Activated CD4-positive, alpha-beta T cell treated with anti-CD3 and anti-CD28 coated beads, Interleukin-2, amount 50 U/mL, for 4 hours (primary cell): ENCODE results near the gene SSTR3.

Experiments used
- DNase-seq, 2 experiments: peaks; one replicate each; pipeline ENCODE4 v3.0.0-alpha.2; 2020

The SSTR3 gene

DNA sequence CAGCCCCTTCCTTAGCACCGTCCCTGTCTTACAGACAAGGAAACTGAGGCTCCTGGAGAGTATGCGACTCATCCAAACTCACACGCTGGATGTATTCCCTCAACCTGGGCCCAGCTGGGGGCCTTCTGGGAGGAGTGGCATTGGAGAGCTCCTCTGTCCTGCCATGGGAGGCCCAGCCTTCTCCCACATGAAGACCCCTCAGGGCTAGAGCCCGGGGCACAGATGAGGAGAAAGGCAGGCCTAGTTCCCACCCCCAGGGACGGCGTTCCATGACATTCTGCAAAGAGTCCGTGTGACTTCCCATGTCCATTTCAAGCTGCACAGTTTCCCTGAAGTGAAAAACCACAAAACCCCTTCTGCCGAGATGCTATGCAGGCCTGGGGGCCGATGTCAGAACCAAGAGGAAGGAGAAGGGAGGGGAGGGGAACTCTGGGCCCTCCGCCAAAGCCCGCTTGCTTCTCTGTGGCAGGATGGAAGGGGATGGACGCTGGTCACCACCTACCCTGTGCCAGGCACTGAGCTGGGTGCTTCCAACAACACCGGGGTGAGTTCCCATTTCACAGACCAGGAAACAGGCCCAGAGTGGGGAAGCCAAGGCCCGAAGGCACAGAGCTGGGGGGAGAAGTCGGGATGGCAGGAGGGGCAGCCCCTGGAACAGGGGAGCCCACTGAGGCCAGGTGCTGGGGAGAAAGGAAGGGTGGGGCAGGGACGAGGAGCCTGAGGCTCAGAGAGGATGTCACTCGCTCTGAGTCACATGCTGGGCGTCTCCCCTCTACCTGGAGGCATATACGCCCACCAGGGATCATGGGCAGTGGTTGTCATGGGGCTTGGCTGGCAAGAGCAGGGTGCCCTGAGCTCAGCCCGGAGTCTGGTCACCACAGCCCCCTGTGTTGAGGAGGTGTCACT is 16.1 kb upstream of the SSTR3 start:
- DNase-seq: peak; percentile 58 to 64

DNA sequence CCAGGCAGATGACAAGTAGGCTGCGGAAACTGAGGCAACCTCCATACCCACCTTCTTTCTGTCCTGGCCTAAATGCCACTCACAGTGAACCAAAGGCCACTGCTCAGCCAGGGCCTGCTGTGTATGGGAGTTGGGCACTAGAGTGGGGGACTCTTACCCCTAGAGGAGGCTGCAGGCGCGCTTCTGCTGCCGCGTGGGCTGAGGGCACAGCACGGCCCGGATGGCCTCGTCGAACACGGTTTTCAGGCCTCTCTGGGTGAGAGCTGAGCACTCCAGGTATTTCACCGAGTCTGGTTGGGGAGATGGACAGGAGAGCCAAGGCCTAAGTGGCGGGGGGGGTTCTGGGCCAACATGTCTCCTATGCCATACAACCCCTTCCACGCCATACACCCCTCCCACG is 14.2 kb upstream of the SSTR3 start:
- no peak for DNase-seq

DNA sequence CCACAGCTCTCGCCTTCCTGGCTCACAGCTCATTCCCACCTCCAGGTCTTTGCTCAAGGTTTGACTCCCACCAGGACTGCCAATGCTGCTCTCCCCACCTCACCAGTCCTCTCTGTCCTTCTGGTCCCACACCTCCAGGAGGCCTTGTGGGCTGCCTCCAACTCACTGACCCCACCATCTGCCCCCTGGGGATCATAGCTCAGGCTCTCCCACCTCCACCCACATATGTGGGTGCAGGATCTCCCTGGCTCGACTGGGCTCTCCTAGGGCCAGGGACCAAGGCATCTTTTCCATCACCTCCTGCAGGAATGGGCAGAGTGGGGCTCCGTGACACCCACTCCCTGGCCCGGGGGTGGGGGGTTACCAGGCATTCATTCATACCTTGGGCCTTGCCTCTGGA is 13.8 kb upstream of the SSTR3 start:
- DNase-seq: no peak

DNA sequence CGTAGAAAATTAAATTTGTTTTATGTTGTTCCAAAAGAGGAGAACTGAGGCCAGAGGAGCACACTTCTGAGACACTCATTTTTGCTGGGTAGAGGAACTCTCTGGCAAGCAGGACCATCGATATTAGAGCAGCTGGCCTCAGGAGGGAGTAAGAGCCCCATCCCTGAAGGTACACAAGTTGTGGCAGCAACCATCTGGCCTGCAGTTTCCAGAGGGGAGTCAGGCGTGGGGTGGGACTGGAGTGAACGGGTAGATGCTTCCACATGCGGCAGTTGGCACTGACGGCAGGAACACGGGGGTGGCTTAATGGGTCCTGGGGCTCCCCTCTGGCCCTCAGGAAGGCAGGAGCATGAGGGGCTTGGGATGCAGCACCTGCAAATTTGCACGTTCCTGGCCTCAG is 13.2 kb upstream of the SSTR3 start:
- no peak for DNase-seq

DNA sequence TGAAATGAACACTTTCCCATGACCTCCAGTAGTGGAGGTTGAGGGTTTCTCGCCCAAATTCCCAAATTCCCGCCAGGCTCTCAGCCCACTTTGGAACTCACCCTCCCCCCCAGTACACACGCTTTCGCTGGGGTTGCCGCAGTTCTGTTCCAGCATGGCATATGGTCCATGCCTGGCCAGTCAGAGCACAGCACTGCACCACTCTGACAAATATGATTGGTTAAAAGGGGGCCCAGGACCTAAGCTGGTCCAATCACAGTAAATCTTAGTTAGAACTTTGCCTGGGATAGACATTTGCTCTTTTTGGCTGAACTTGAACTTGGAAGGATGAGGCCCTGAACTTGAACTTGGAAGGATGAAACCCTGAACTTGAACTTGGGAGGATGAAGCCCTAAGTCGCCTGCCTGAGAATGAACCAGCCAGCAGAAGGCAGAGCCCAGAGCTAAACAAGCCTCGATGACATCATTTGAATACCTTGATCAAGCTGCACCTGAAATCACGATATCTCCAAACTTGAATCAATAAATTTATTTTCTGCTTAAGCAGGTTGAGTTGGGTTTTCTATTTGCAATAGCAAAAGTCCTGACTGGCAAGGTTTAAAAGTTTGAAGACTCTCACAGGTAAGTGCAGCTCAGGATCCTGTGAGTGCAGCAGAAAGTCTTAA is 12.6 kb upstream of the SSTR3 start:
- DNase-seq: no peak

DNA sequence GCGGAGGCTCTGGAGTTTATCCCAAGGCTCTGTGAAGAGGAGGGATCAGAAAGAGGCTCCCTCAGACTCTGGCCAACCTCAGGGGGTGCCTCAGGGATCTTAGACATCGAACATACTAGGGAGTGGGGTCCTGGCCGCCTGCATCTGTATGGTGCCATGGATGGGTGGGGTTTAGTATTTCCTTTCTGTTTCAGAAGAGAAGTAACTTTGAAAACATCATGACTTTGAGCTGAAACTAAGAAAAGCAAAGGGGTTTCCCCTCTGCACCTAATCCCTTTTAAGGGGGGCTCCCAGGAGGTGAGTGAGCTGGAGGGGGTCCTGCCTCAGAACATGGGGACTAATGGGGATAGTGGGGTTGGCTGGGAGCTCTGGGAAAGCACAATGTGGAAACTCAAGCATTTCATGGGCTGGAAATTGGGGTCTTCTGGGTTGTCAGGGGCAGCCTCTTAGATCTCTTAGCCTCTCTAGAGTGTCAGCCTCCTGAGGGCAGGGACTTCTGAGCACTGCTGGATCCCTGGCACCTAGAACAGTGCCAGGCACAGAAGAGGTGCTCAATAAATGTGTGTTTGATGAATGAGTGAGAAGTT is 11.8 kb upstream of the SSTR3 start:
- no peak for DNase-seq

DNA sequence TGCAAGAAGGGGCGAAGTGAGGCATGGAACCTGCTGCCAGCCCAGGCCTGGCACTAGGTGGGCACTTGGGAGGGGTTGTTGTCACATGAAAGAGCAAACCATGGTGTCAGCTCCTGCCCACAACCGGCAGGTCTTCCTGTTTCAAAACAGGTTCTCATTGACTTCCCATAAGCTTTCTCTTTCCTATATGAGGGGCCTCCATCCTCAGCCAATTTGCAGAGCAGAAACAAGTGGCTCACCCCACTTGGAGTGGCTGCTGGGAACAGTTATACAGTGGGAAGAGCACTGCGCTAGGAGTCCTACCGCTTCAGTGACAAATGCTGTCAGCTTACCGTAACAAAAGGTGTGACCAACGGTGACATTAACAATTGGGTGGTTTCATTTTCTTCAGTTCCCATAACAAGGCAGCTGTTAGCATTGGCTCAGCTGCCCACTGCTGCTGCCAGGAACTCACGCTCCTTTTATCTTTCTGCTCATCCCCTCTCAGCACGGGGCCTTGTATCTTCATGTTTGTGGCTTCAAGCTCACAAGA is 10.2 kb upstream of the SSTR3 start:
- DNase-seq: no peak

DNA sequence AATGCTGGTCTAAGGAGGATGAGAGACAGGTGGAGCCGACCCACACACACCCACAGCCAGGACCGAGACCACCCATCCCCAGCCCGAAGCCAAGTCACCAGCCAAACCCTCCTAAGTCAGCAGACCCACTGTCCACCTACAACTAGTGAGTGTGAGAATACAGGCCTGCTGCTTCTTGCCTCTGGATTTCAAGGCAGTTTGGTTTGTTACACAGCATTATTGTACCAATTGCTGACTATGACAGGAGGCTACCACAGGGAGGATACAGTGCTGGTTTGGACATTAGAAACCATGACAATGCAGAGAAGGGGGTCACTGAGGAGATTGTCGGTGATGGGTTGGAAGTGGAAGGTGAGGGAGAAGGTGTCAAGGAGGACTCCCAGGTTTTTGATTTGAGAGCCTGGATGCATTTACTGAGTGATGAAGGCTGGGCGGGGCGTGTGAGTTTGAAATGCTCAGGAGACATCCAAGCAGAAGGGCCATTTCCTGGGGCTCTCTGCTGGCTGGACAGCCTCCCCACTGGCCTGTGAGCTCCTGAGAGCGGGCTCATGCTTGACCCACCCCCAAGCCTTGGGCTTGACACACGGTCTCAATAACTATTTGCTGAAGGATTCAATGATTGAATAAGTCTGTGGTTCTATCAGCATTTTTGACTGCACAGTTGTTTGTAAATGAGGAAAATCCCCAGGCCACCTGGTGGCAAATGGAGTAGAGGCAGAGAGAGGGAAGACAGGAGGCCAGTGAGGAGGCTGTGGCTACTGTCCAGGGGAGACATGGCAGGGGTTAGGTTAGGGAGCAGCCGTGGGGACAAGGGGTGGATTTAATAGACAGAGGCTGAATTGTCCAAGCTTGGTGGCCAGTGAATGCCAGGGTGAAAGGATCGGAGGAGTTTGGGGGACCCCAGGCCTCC is 9.4 kb upstream of the SSTR3 start:
- no peak for DNase-seq

DNA sequence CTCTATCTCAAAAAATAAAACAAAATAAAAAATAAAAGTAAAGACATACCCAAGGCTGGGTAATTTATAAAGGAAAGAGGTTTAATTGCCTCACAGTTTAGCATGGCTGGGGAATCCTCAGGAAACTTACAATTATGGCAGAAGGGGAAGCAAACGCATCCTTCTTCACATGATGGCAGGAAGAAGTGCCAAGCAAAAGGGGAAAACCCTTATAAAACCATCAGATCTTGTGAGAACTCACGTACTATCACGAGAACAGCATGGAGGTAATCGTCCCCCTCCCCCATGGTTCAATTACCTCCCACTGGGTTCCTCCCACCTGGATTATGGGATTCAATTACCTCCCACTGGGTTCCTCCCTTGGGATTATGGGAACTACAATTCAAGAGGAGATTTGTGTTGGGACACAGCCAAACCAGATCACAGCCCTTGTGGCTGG is 8.3 kb upstream of the SSTR3 start:
- DNase-seq: no peak

DNA sequence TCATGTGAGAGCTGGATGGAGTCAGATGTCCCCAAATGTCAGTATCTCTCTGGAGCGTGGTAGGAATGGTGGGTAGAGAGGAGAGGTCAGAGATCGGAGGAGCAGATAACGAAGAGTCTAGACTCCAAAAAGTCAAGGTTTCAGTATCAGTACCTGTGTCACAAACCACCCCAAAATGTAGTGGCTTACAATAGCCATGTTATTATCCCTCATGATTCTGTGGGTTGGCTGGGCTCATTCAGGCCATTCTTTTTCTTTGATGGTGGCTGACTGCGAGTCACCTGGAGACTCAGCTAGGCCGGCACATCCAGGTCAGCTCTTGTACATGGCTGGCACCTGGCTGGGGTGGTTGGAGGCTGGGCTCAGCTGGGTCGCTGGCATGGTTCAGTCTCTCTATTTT is 7.3 kb upstream of the SSTR3 start:
- DNase-seq: no peak

DNA sequence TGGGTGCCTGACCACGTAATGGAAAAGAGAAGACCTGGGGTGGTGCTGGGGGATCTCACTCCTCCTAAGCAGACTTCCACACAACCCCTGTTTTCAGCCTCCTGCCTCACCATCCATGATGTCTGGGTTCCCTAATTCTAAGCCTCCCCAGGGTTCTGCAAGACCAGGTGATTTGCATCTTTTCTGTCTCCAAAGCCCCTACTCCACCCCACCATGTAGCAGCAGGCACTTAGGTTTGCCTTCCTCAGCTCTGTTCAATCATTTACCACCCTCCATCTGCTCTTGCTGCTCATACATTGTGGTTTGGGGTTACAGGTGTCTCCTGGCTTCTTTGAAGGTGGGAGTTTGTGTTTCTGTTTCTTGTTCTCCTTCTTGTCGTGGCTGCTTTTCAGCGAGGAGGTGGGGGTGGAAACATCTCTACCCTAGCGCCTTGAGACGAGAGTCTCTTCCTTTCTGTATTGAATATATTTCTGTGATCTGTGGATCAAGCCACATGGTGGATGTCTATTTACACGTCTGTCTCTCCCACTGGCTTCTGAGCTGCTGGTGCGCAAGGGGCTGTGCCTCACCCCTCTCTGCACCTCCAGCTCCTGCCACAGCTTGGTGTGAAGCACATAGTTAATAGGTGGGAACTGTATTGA is 6.6 kb upstream of the SSTR3 start:
- peak; percentile 68 to 72 for DNase-seq

DNA sequence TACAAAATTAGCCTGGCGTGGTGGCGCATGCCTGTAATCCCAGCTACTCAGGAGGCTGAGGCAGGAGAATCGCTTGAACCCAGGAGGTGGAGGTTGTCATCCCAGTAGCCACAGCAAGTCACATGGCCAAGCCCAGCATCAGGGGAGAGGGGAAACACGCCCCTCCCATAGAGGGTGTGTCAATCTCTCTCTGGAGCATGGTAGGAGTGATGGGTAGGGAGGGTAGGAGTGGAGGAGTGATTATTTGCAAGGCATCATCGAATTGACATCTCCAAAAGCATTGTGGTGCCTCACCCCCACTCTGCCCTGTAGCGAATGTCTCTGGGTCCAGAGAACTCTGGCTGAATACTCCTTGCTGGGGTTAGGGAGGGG is 6.1 kb upstream of the SSTR3 start:
- no peak for DNase-seq

DNA sequence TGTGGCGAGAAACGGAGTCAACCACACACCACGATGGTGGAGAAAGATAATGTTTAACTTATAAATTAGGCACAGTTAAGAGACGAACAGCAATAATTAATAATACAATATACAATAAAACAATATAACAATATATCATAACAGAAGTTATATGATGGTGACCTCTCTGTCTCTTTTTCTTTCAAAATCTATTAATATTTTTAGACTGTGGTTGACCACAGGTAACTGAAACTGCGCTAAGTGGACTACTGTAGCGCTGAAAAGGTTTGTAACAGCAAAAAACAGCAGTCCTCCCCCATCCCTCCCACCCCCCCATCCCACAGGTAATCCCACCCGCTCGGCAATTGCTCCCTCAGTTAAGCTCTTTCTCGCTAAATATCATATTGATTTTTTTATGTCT is 3.6 kb upstream of the SSTR3 start:
- DNase-seq: no peak

DNA sequence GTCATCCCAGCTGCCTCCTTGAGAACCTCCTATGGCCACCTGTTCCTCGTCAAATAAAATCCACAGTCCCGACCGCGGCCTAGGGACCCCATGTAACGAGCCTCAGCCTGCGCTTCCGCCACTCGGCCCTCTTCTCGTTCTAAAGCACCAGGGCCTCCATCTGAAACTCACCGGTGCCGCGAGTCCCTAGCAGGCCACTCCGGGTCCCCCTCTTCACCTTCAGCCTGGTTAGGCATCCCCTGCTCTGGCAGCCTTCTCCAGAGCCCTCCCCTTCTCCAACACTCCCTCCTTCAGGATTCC is 2.4 kb upstream of the SSTR3 start:
- no peak for DNase-seq

DNA sequence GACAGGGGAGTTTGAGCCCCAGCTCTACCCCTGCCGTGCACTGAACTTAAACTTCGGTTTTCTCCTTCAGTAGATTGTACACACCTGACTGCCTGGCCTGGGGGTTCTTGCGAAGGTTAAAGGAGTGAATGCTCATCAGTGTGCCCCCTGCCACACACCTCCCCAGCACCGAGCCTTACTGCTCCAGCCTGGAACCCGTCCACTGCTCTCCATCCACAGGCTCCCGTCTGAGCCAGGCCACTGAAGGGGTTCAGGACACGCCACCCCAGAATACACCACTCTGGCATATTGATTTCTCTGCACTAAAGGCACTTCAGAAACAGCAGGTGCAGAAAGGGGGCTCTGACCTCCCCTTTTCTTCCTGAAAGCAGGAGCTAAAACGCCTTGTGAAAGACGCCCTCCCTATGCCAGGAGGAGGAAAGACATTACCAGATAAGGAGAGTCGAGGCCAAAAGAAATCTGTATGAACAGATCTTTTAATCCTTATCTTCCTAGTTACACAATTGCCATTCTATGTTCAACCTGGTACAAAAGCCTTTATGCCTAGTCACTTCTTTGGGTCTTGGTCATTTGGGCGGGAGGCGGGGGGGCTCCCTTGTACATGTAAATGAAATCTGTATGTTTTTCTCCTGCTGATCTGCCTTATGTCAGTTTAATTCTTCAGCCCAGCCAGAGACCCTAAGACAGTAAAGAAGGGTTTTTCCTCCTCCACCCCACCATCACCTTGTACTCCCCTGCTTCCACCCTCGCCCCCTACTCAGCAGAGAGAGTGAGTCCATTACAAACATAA is 1.9 kb upstream of the SSTR3 start:
- DNase-seq: no peak

DNA sequence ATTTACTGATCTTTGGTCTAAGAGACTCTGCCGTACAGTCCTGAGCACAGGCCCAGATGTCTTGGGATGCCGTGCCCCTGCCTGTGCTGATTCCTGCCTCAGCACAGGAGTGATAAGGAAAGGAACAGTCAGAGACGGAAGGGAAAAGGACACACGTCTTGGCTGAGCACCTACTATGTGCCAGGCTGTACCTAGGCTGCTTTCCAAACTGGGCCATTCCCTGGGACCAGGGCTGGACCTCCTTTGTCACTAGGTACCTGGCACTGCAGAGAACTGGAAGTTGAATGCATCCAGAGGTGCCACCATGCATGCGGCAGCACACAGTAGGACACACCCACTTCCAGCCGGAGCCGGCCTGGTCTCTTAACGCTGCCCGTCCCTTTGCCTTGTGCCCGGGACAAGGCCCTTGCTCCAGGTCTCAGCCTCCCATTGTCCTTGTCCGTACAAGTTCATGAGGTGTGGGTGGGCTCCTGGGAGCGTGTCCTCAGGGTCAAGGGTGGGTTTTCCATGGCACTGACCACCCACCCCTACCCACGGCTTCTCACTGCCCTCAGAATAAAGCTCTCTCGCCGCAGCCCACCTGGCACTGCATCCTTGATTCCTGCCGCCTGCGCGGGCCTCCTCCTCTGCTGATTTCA is 1.1 kb upstream of the SSTR3 start:
- DNase-seq: no peak

DNA sequence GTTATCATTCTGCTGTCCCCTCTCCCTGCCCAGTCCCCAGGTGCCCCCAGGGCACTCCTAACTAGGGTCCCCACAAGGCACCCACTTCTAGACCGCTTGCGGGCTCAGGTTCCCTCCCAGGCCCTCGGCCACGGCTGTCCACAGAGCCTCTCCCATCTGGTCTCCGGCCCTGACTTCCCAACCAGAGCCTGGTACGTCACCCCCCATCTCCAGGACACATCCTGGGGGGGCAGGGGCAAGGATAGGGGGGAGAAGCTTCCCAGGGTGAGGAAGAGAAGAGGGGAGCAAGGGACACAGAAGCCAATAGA is 457 bp downstream of the SSTR3 start:
- DNase-seq: no peak

DNA sequence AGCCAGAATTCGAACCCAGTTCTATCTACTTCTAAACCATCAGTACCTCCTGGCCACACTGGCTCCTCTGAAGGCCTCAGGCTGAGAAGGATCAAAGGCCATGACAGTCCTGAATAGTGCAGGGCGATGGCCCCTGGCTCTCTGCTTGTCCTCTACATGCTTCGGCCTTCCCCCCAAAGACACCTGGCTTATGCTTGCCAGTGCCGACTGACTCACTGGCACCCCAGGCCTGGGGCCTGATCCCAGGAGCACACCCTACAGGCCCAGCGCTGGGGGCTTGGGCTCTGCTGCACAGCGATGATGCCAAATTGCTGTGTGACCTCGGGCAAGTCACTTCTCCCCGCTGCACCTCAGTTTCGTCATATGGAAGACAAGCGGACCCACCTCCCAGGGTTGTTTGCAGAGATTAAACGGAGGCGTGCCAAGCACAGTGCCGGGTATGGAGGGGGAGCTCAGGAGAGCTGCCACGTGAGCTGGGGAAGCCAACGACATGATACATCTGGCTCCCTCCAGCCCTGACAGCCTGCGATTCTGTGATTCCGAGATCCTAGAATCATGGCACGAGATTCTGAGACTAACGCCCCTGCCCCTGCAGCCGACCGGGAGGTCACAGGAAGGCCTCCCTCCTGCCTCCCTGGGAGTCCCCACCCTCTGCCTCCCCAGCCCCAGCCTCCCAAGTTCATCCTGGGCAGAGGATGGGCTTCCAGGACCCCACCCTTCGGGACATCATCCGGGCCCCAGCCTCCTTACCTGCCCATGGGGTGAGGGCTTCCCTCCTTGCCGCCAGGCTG is 1.0 kb downstream of the SSTR3 start:
- DNase-seq: no peak

DNA sequence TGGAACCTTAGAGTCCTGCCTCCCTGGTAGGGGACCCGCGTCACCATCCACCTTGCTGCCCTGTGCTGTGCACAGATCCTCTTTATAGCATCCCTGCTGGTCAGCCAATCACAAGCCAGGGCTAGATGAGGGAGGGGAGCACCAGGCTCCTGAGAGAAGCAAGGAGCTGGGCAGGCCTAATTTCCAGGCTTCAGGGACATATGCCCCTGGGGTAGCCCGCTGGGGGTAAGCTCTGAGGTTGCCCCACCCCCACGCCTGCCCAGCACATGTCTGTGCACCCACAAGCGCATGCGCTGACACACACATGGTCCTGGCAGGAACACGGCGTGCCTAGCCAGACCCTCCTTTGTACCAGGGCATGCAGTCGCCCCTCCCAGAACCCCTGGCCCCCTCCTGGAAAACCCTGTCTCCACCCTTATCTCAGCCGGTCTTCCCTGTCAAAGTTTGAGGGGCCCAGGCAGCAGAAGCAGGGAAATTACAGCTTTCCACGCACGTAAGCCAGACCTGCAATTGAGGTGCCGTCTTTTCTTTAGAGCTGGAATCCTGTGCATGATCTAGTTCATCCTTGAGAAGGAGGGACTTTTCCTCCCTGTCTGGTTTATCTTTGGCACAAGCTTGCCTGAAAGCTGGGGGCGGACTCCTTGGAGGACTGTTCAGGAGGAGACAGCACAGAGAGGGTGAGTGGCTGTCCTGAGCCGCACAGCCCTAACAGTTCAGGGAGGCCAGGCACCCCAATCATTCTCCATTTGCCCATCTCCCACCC is 2.1 kb downstream of the SSTR3 start:
- no peak for DNase-seq
